Measurements from ENCODE around the gene GGACT. TPM values are rescaled to one million over a fixed set of nuclear protein-coding genes. Genes with fewer than 3 reads are reported as not detected.
"Not testable (repeated sequence)": the region's sequence is repeated elsewhere in the genome, so short reads cannot be mapped to it uniquely, and the experiment has no call there.

Gene GGACT
- total RNA-seq, 1 donor from 2014 or later, result 5.2 TPM

DNA sequence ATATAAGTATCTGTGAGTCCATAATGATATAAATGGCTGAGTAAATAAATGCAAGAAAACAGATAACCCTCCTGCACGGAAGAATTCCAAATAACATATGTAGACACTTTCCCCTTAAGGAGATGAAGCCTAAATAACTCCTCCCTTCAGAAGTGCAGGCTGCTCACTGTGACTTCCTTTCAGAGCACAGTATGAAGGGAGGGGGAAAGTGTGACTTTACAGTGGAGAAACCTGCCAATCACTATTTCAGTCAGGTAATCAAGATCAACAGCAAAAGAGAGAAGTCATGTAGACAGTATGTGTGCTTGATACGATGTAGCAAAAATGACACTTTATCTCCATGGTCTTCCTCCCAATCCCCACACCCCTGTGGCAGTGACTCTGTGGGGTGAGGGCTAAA is 7.1 kb downstream of the GGACT start:
- Mint-ChIP-seq H3K27ac (ENCODE audit: unreplicated experiment) (no peak overlapping the region), H3K27me3 (ENCODE audit: unreplicated experiment) (no peaks in the 10 kb centered on the region), H3K9me3 (ENCODE audit: unreplicated experiment) (peaks cover 4% of the 10 kb centered on the region), H3K4me1 (ENCODE audit: low read depth, unreplicated experiment) (no peaks in the 10 kb centered on the region), H3K36me3 (ENCODE audit: unreplicated experiment) (peaks cover 18% of the 10 kb centered on the region), H3K4me3 (ENCODE audit: unreplicated experiment) (no peak overlapping the region)
- DNase-seq, result no peak
- TF ChIP-seq, protein P1, sequence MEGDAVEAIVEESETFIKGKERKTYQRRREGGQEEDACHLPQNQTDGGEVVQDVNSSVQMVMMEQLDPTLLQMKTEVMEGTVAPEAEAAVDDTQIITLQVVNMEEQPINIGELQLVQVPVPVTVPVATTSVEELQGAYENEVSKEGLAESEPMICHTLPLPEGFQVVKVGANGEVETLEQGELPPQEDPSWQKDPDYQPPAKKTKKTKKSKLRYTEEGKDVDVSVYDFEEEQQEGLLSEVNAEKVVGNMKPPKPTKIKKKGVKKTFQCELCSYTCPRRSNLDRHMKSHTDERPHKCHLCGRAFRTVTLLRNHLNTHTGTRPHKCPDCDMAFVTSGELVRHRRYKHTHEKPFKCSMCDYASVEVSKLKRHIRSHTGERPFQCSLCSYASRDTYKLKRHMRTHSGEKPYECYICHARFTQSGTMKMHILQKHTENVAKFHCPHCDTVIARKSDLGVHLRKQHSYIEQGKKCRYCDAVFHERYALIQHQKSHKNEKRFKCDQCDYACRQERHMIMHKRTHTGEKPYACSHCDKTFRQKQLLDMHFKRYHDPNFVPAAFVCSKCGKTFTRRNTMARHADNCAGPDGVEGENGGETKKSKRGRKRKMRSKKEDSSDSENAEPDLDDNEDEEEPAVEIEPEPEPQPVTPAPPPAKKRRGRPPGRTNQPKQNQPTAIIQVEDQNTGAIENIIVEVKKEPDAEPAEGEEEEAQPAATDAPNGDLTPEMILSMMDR (IDR thresholded peaks at IDR 0.05; ENCODE audit: partially characterized antibody, unreplicated experiment), result no peak

DNA sequence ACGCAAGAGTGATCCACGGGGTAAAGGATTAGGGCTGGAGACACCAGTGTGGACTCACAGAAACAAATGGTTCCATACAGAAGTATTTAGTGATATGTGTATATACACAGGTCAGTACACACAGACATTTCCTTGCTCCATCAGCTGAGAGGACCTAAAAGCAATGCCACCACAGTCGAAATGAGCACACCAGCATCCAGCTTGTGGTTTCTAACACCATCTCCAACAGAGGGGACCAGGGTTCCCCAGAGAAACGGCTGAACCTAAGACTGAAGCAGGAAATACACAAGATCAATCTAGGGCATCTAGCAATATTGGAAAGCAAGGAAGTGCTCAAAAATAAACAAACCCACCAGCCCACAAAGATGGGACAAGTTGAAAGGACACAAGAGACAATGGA is 7.6 kb downstream of the GGACT start:
- Mint-ChIP-seq H3K27ac (ENCODE audit: unreplicated experiment) (no peak overlapping the region), H3K4me1 (ENCODE audit: low read depth, unreplicated experiment) (no peaks in the 10 kb centered on the region), H3K4me3 (ENCODE audit: unreplicated experiment) (no peak overlapping the region), H3K27me3 (ENCODE audit: unreplicated experiment) (no peaks in the 10 kb centered on the region), H3K36me3 (ENCODE audit: unreplicated experiment) (peaks cover 18% of the 10 kb centered on the region), H3K9me3 (ENCODE audit: unreplicated experiment) (peaks cover 4% of the 10 kb centered on the region)
- DNase-seq, result no peak
- TF ChIP-seq, protein P1 (IDR thresholded peaks at IDR 0.05; ENCODE audit: partially characterized antibody, unreplicated experiment), result no peak

DNA sequence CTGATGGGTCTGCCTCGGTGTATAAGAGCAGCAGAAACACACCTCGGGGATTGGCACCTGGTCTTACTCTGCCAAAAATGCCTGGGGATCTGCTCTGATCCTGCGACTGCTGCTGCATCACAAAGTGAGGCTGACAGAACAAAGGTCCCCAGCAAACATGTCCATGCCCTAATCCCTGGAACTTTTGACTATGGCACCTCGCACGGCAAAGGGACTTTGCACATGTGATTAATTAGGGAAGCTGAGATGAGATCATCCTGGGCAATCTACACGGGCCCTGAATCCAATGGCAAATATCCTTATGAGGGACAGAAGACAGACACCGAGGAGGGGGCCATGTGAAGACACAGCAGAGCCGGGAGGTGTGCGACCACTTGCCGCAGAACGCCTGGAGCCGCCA is 8.5 kb downstream of the GGACT start:
- H3K9me3 Mint-ChIP-seq (ENCODE audit: unreplicated experiment), result peaks cover 4% of the 10 kb centered on the region
- no peaks in the 10 kb centered on the region for H3K4me1 Mint-ChIP-seq (ENCODE audit: low read depth, unreplicated experiment)
- H3K27ac Mint-ChIP-seq (ENCODE audit: unreplicated experiment), result no peak overlapping the region
- H3K36me3 Mint-ChIP-seq (ENCODE audit: unreplicated experiment), result peaks cover 18% of the 10 kb centered on the region
- TF ChIP-seq, protein P1 (IDR thresholded peaks at IDR 0.05; ENCODE audit: partially characterized antibody, unreplicated experiment), result no peak
- no peak overlapping the region for H3K4me3 Mint-ChIP-seq (ENCODE audit: unreplicated experiment)
- H3K27me3 Mint-ChIP-seq (ENCODE audit: unreplicated experiment), result no peaks in the 10 kb centered on the region
- DNase-seq, result no peak

DNA sequence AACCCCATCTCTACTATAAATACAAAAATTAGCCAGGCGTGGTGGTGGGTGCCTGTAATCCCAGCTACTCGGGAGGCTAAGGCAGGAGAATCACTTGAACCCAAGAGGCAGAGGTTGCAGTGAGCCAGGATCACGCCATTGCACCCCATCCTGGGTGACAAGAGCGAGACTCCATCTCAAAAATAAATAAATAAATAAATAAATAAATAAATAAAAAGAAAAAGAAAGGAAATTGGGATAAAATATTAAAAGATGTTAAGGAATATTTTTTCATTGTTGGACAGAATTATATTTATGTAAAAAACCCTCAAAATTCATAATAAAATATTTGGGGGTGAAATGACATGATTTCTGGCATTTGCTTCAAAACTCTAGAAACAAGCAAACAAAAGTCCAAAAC is 11.3 kb downstream of the GGACT start:
- not testable (repeated sequence) for H3K27ac Mint-ChIP-seq (ENCODE audit: unreplicated experiment); H3K4me3 Mint-ChIP-seq (ENCODE audit: unreplicated experiment); H3K9me3 Mint-ChIP-seq (ENCODE audit: unreplicated experiment); H3K4me1 Mint-ChIP-seq (ENCODE audit: low read depth, unreplicated experiment); H3K27me3 Mint-ChIP-seq (ENCODE audit: unreplicated experiment); DNase-seq
- H3K36me3 Mint-ChIP-seq (ENCODE audit: unreplicated experiment), result peaks cover 16% of the 10 kb centered on the region

DNA sequence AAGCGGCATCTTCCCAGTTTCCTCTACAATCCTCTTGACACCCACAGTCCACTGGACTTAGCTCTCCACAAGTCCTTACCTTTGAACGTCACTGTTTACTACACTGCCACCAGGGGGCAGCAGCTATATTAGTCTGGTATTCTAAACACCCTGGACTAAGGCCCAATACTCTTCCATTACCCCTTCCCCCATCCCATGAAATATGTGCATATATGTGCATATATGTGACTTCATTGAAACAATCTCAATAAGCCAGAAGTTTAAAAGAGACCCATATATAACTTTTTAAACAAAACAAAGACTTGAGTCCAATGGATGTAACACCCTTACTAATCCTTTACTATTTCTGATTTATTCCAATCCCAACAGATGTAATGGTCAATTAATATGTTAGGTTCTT is 15.5 kb downstream of the GGACT start:
- Mint-ChIP-seq H3K27me3 (ENCODE audit: unreplicated experiment) (peaks cover 2% of the 10 kb centered on the region), H3K9me3 (ENCODE audit: unreplicated experiment) (peaks cover 3% of the 10 kb centered on the region), H3K4me3 (ENCODE audit: unreplicated experiment) (no peak overlapping the region), H3K27ac (ENCODE audit: unreplicated experiment) (no peak overlapping the region), H3K36me3 (ENCODE audit: unreplicated experiment) (peaks cover 6% of the 10 kb centered on the region), H3K4me1 (ENCODE audit: low read depth, unreplicated experiment) (no peaks in the 10 kb centered on the region)
- peak; percentile 76 for DNase-seq
- TF ChIP-seq, protein P1 (IDR thresholded peaks at IDR 0.05; ENCODE audit: partially characterized antibody, unreplicated experiment), result peak; percentile 89

DNA sequence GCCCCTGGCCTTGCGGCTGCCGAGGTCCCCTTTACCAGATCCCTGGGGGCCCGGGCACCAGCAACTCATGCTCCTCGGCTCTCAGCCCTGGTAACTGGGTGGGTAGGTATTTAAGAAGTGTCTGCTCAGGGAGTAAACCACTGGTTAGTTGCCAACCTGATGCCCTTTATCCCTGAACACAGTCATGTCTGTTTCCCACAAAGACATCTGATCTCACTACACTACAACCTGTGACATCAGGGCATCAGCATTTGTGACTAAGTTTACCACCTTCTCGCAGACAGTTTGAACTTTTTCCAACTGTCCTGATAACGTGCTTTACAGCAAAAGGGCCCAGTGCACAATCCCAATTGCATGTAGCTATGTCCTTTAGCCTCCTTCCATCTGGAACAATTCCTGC is 22.0 kb downstream of the GGACT start:
- no peak overlapping the region for H3K4me3 Mint-ChIP-seq (ENCODE audit: unreplicated experiment)
- no peaks in the 10 kb centered on the region for H3K4me1 Mint-ChIP-seq (ENCODE audit: low read depth, unreplicated experiment)
- H3K9me3 Mint-ChIP-seq (ENCODE audit: unreplicated experiment), result peaks cover 9% of the 10 kb centered on the region
- H3K27ac Mint-ChIP-seq (ENCODE audit: unreplicated experiment), result no peak overlapping the region
- no peak for DNase-seq
- H3K27me3 Mint-ChIP-seq (ENCODE audit: unreplicated experiment), result peaks cover 2% of the 10 kb centered on the region
- TF ChIP-seq, protein P1 (IDR thresholded peaks at IDR 0.05; ENCODE audit: partially characterized antibody, unreplicated experiment), result no peak
- peaks cover 15% of the 10 kb centered on the region for H3K36me3 Mint-ChIP-seq (ENCODE audit: unreplicated experiment)

All from glutamatergic neuron (in vitro differentiated cells).